Stimulated activated CD4-positive, alpha-beta T cell treated with anti-CD3 and anti-CD28 coated beads, Interleukin-2, amount 100 ng/mL, for 48 hours (primary cell): Measurements from ENCODE around the gene SLFN5.
A peak's percentile ranks its signal among the peaks of the same experiment; 100 is the strongest.
"Not testable (repeated sequence)": the region's sequence is repeated elsewhere in the genome, so short reads cannot be mapped to it uniquely, and the experiment has no call there.

Experiments used
- DNase-seq, 2 donors: peaks; one replicate each; pipeline ENCODE4 v3.0.0-alpha.2; 2020

SLFN5 gene

DNA sequence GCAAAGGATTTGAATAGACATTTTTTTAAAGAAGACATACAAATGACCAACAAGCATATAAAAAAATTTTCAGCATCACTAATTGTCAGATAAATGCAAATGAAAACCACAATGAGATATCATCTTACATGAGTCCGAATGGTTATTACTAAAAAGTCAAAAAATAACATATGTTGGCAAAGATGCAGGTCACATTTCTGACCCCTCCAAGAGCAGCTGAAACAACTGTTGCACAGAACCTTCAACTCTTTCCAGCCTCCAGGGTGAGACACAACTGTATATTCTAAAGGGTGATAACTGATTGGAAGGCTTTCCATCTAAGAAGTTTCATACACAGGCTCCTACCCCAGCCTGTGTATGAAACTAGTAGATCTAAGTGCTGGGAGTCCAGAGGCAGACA, 51.9 kb downstream of the SLFN5 start:
- no peak for DNase-seq

GRCh38 chr17:35295686-35296085, 52.8 kb downstream of the SLFN5 start:
- no peak for DNase-seq

- no peak for DNase-seq
These were observed 54.8 kb downstream of the SLFN5 start for GRCh38 chr17:35297666-35298065.

- no peak for DNase-seq
These were observed 55.8 kb downstream of the SLFN5 start for GRCh38 chr17:35298639-35299038.

- DNase-seq, result no peak
These were observed 56.3 kb downstream of the SLFN5 start for GRCh38 chr17:35299135-35299534.

- DNase-seq, result not testable (repeated sequence)
These were observed 66.5 kb downstream of the SLFN5 start for GRCh38 chr17:35309345-35309744.

DNA sequence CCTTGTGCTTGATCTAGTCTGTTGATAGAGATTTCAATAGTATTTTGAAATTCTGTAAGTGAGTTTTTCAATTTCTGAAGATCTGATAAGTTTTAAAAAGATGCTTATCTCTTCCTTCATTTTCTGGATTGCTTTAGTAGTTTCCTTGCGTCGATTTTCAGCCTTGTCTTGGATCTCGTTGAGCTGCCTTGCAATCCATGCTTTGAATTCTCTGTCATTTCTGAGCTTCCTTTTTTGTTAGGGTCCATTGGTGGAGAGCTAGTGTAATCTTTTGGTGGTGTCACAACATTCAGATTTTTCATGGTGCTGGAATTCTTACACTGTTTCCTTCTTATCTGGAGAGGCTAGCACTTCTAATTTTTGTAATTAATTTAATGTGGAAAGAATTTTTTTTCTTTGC, 69.5 kb downstream of the SLFN5 start:
- no peak for DNase-seq

GRCh38 chr17:35312790-35313711, 70.2 kb downstream of the SLFN5 start:
- peak; percentile 33 to 41 for DNase-seq

GRCh38 chr17:35313875-35314409, 71.1 kb downstream of the SLFN5 start:
- no peak for DNase-seq

DNA sequence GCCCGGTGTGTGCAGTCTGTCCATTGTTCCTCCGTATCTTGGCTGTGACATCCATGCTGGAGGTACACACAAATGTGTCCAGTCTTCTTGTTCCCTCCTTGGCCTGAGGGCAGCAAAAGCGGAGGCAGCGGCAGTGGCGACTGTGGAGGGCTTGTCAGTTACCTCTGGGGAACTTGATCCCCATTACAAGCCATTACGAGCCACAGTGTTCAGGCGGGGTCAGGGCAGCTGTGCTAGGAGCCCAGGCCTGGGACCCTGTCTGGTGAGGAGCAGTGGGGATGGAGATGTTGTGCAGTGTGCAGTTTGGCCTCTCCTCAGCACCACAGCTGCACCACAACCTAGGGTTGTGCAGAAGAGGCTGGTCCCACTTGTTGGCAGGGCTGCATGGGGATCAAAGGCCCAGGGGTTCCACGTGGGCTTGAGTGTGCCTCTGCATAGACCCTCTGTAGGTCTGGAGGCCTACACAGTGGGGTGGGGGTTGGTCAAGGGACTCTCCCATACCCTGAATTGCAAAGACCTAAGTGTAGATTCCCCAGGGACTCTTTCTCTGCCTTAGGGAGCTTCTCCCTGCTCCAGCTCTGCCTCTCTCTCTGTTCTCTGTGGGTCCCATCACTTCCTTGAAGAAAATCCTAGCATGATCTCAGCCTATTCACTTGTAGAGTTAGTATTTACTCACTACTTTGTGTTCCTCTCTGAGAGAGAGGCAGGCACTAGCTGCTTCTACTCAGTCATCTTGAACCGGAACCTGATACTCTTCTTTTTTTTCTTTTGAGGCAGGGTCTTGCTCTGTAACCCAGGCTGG, 71.7 kb downstream of the SLFN5 start:
- DNase-seq, result no peak

DNA sequence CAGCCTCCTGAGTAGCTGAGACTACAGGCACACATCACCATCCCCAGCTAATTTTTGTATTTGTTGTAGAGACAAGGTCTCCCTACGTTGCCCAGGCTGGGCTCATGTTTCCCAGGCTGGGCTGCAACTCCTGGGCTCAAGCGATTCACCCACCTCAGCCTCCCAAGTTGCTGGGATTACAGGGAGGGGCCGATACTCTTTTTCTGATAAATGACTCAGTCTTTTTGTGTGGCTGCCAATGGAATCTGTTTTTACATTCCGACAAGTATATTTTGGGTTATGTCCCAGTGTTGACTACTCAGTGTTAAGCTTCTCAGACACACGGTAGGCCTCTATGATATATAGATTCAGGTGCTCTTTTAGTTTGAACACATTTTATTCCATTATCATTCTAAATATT, 72.4 kb downstream of the SLFN5 start:
- no peak for DNase-seq

GRCh38 chr17:35315971-35316370, 73.1 kb downstream of the SLFN5 start:
- DNase-seq, result no peak

- DNase-seq, result no peak
These were observed 79.9 kb downstream of the SLFN5 start for GRCh38 chr17:35322749-35323148.
